PFSK-1 (cell line): ENCODE results near the gene IGFN1.

Experiments
- FOXP2 ChIP-seq: optimal IDR thresholded peaks from 2 replicates; pipeline ENCODE3; 2011; ENCODE audit warnings: borderline replicate concordance, control low read depth, inconsistent platforms; ENCODE audit not compliant: insufficient read depth; ENCODE audit errors: extremely low read length, extremely low read depth
- POLR2AphosphoS5 ChIP-seq: IDR thresholded peaks from 2 replicates; pipeline ENCODE4 v1.6.1; 2012; ENCODE audit warnings: low read depth, mild to moderate bottlenecking, control low read depth, low read length, moderate library complexity
- SIN3A ChIP-seq: IDR thresholded peaks from 2 replicates; pipeline ENCODE4 v1.6.1; 2012; ENCODE audit warnings: mild to moderate bottlenecking, low read length, moderate library complexity, borderline replicate concordance; ENCODE audit not compliant: insufficient read depth
- TAF1 ChIP-seq: IDR thresholded peaks from 2 replicates; pipeline ENCODE4 v1.6.1; 2012; ENCODE audit warnings: low read length, control low read depth, borderline replicate concordance; ENCODE audit not compliant: insufficient read depth
- TF ChIP-seq, protein P1 (sequence below), 2 experiments: IDR thresholded peaks; 2 replicates each; pipeline versions ENCODE4 v1.6.1 to v1.8.0; 2011 to 2012; ENCODE audit warnings: low read depth in 2 of 2, low read length in 2 of 2, control low read depth in 1 of 2, inconsistent platforms in 1 of 2, mild to moderate bottlenecking in 1 of 2, moderate library complexity in 1 of 2; ENCODE audit not compliant: insufficient read depth in 1 of 2

IGFN1 gene

DNA sequence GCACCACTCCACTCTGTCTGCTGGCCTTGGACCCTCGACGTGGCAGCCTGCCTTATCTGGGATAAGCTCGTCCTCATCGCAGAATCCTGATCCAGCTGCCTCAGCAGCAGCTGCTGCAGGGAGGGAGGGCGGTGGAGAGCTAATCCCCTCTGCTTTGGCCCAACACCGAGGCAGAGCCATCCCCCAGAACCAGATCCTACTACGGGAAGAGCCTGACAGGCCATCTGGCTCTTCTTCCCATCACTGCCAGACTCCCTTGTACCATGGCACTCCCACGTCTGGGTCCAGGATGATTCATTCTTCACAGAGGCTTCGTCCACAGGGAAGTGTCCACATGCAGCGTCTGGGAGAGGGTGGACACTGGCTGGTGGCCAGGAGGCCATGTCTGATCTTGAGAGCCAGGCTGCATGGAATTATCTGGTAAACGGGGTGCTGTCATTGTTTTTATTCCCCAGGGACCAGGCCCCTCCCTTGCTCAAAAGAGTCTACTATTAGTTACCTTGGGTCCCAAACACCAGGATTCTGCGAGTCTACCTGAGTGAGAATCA lies 78.1 kb downstream of the IGFN1 start:
- TF ChIP-seq FOXP2 (peak; percentile 43), SIN3A (no peak)

DNA sequence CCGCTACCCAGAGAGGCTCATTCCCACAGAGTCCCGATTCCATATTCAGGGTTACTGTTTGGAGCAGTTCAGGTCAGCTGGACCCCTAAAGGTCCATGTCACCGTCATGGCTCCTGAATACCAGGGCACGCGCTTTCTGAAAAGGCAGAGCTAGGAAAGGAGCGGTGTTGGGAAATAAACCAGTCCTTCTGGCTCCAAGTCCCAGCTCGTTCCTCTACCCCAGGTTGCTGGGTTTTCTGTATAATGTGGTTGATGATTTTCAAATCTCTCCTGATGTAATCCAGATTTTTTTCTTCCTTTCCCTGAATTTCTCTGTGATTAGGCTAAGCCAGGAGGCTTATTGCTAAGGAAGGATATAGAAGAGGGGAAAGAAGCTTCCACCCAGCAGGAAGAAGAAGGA lies 78.7 kb downstream of the IGFN1 start:
- TF ChIP-seq, protein P1, sequence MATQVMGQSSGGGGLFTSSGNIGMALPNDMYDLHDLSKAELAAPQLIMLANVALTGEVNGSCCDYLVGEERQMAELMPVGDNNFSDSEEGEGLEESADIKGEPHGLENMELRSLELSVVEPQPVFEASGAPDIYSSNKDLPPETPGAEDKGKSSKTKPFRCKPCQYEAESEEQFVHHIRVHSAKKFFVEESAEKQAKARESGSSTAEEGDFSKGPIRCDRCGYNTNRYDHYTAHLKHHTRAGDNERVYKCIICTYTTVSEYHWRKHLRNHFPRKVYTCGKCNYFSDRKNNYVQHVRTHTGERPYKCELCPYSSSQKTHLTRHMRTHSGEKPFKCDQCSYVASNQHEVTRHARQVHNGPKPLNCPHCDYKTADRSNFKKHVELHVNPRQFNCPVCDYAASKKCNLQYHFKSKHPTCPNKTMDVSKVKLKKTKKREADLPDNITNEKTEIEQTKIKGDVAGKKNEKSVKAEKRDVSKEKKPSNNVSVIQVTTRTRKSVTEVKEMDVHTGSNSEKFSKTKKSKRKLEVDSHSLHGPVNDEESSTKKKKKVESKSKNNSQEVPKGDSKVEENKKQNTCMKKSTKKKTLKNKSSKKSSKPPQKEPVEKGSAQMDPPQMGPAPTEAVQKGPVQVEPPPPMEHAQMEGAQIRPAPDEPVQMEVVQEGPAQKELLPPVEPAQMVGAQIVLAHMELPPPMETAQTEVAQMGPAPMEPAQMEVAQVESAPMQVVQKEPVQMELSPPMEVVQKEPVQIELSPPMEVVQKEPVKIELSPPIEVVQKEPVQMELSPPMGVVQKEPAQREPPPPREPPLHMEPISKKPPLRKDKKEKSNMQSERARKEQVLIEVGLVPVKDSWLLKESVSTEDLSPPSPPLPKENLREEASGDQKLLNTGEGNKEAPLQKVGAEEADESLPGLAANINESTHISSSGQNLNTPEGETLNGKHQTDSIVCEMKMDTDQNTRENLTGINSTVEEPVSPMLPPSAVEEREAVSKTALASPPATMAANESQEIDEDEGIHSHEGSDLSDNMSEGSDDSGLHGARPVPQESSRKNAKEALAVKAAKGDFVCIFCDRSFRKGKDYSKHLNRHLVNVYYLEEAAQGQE (IDR thresholded peaks at IDR 0.05; ENCODE audit: insufficient read depth in 1 of 2, low read depth in 2 of 2, low read length in 2 of 2): no peak
- no peak for TF ChIP-seq TAF1
- no peak for TF ChIP-seq FOXP2
- no peak for TF ChIP-seq SIN3A
- TF ChIP-seq POLR2AphosphoS5: no peak

DNA sequence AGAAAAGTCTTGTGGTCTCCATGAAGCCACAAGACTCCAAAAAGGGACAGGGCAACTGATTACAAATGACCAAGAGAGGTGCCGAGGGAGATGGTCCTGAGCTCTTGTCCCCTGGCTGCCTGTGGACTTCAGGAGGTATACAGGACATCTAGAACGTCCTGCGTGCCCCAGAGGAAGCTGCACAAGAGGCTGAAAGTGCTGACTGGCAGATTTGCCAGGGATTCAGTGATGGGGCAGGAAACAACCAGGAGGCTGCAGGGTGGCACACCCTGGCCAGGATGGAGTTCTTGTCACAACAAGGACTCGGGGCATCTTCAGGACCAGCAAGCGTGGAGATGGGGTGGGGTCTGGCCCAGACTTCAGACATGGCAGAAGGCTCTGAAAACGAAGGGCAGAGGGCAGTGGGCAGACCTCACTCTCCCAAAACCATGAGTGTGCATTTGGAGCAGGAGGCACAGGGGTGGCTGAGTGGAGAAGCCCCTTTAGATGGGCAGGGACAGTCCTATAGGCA lies 79.3 kb downstream of the IGFN1 start:
- TF ChIP-seq, protein P1 (IDR thresholded peaks at IDR 0.05; ENCODE audit: insufficient read depth in 1 of 2, low read depth in 2 of 2, low read length in 2 of 2): no peak
- no peak for TF ChIP-seq FOXP2
- no peak for TF ChIP-seq SIN3A
- TF ChIP-seq TAF1: no peak
- no peak for TF ChIP-seq POLR2AphosphoS5

DNA sequence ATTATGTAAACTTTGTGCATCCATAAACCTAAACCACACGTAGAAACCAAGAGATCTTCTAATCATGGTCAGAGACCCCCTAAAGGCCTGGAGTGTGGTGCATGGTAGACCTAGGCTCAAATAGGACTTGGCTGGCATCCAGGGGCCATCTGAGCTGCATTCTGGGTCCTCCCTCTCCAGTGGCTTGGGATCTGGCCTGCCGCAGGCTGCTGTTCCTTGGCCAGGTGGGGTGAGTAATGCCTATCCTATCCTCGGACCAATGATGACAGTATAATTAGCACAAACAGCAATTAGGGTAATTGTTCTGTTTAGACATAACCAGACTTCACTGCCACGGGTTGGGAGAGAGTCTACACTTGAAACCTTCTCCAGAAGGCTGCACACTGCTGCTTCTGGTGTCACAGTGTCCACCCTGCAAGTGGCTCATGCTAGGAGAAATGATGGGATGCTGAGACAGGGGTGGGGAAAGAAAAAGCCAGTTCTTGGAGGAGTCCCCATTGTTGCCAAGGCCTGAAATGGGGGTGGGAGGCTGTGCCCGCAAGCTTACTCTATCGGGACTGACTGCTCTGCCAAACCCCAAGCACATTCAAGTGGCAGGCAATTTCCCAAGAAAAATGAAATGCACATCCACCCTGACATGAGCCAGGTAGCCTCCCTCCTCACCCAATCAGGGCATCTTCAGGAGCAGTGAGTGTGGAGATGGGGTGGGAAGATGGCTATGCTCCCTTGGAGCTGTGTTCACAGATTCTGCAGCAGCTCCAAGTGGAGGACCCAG lies 80.2 kb downstream of the IGFN1 start:
- no peak for TF ChIP-seq SIN3A
- TF ChIP-seq, protein P1 (IDR thresholded peaks at IDR 0.05; ENCODE audit: insufficient read depth in 1 of 2, low read depth in 2 of 2, low read length in 2 of 2): no peak
- no peak for TF ChIP-seq FOXP2
- no peak for TF ChIP-seq TAF1
- TF ChIP-seq POLR2AphosphoS5: no peak

DNA sequence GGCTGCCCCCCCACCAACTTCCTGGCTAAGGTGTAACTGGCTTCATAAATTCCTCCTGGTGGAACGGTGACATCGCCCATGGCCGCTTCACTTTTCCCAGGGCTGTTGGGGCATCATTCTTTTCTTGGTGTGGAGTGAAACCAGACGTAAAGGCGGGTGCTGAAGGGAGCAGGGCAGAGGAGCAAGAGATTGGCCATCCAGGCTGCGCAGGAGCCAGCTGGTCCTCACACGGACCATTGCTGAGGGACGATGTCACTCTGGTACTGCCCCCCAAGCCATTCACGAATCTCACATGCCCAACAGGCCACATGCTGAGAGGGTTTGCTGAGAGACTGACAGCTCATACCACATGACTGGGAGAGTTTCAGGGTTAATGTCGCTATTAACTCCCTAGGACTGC lies 82.2 kb downstream of the IGFN1 start:
- TF ChIP-seq, protein P1 (IDR thresholded peaks at IDR 0.05; ENCODE audit: insufficient read depth in 1 of 2, low read depth in 2 of 2, low read length in 2 of 2): no peak
- TF ChIP-seq FOXP2: no peak
- TF ChIP-seq POLR2AphosphoS5: no peak
- TF ChIP-seq TAF1: no peak
- no peak for TF ChIP-seq SIN3A
